Measurements from ENCODE around the gene HES5. TPM values are rescaled to one million over a fixed set of nuclear protein-coding genes. Genes with fewer than 3 reads are reported as not detected.

Gene HES5
- total RNA-seq, 2 donors from 2014 or later = 0.27 to 2.7 TPM

DNA sequence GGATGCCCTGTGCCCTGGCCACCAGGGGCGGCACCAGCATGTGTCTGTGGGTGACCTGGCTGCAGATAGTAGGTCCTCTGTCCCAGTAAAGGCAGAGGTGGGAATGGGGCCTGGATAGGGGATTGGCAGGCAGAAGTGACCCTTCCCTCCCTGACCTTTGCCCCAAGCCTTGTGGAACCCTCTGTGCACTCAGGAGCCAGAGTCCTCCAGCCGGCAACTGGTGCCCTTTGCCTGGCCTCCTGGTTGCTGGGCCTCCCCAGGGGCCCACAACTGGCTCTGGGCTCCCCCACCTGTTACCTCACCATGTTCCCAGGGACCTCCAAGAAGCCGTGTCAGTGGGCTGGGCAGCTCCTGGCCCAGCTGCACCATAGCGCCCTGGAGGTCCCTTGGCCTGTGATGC, 44.0 kb downstream of the HES5 start:
- ATAC-seq (ENCODE audit: insufficient number of reproducible peaks, low FRiP score, low read depth) = no peak
- no peak overlapping the region for H3K27ac ChIP-seq

DNA sequence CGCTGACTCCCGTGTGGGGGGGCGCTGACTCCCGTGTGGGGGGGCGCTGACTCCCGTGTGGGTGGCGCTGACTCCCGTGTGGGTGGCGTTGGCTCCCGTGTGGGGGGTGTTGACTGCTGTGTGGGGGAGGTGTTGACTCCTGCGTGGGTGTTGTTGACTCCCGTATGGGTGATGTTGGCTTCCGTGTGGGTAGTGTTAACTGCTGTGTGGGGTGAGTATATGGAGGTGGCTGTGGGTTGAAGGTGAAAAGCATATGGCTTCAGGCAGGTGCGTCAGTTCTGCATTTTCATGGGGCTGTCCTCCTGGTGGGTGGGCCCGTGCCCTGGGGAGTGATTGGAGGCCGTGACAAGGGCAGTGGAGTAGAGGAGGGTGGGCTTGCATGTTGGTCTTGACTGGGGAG, 46.1 kb downstream of the HES5 start:
- no peak overlapping the region for H3K4me3 ChIP-seq
- no peaks in the 10 kb centered on the region for H3K4me1 ChIP-seq (ENCODE audit: control insufficient read depth in 1 of 2, low read depth in 2 of 2)
- DNase-seq (ENCODE audit: low spot score) (no peak), ATAC-seq (ENCODE audit: insufficient number of reproducible peaks, low FRiP score, low read depth) (no peak)
- H3K36me3 ChIP-seq = no peaks in the 10 kb centered on the region
- H3K27ac ChIP-seq = no peak overlapping the region
- peaks cover 9% of the 10 kb centered on the region for H3K9me3 ChIP-seq
- no peaks in the 10 kb centered on the region for H3K27me3 ChIP-seq (replicated peaks; ENCODE audit: insufficient read depth)
- TF ChIP-seq, protein P1, sequence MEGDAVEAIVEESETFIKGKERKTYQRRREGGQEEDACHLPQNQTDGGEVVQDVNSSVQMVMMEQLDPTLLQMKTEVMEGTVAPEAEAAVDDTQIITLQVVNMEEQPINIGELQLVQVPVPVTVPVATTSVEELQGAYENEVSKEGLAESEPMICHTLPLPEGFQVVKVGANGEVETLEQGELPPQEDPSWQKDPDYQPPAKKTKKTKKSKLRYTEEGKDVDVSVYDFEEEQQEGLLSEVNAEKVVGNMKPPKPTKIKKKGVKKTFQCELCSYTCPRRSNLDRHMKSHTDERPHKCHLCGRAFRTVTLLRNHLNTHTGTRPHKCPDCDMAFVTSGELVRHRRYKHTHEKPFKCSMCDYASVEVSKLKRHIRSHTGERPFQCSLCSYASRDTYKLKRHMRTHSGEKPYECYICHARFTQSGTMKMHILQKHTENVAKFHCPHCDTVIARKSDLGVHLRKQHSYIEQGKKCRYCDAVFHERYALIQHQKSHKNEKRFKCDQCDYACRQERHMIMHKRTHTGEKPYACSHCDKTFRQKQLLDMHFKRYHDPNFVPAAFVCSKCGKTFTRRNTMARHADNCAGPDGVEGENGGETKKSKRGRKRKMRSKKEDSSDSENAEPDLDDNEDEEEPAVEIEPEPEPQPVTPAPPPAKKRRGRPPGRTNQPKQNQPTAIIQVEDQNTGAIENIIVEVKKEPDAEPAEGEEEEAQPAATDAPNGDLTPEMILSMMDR (IDR thresholded peaks at IDR 0.05) = no peak

More for the DNA sequence above, 44.0 kb downstream of the HES5 start:
- Histone ChIP-seq H3K4me1 (ENCODE audit: control insufficient read depth in 1 of 2, low read depth in 2 of 2) (no peaks in the 10 kb centered on the region), H3K9me3 (peaks cover 10% of the 10 kb centered on the region), H3K4me3 (no peak overlapping the region), H3K27me3 (replicated peaks; ENCODE audit: insufficient read depth) (no peaks in the 10 kb centered on the region), H3K36me3 (no peaks in the 10 kb centered on the region)
- TF ChIP-seq, protein P1 (IDR thresholded peaks at IDR 0.05) = no peak
- no peak for DNase-seq (ENCODE audit: low spot score)

DNA sequence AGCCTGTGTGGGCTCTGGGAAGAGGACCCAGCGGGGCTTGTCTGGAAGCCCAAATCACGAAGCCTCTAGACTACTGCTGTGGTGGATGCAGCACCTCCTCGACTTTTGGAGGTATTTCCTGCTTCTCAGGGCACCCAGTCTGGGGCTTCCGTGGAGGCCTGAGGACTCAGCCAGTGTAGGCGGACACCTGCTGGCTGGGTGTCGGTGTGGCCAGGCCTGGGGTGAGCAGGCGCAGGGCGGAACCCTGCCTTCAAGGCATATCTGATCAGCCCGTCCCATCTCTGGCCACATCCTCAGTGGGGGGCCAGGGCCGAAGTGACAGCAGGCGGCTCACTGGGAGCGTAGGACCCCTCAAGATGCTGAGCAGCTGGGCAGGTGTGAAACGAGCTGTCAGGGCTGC, 47.0 kb downstream of the HES5 start:
- no peaks in the 10 kb centered on the region for H3K36me3 ChIP-seq
- H3K9me3 ChIP-seq = peaks cover 1% of the 10 kb centered on the region
- no peak overlapping the region for H3K27ac ChIP-seq
- DNase-seq (ENCODE audit: low spot score) (no peak), ATAC-seq (ENCODE audit: insufficient number of reproducible peaks, low FRiP score, low read depth) (no peak)
- TF ChIP-seq, protein P1 (IDR thresholded peaks at IDR 0.05) = no peak
- no peaks in the 10 kb centered on the region for H3K4me1 ChIP-seq (ENCODE audit: control insufficient read depth in 1 of 2, low read depth in 2 of 2)
- H3K27me3 ChIP-seq (replicated peaks; ENCODE audit: insufficient read depth) = no peaks in the 10 kb centered on the region
- H3K4me3 ChIP-seq = no peak overlapping the region

DNA sequence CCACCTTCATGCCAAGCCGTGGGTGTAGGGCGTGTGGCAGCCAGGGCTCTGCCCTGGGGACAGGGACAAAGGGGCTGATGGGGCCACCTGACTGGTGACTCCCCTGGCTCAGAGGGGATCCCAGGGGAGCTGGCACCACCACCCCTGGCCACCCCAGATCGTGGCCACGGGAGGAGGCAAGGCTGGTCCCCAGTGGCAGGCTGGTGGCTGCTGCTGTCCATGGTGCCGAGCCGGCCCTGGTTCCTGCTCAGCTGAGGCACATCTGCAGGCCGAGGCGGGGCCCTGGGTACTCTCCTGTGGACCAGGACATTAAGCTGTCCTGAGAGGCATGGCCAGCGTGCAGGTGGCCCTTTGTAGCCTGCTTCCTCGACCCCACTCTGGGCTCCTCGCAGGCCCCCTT, 47.5 kb downstream of the HES5 start:
- ATAC-seq (ENCODE audit: insufficient number of reproducible peaks, low FRiP score, low read depth) (no peak), DNase-seq (ENCODE audit: low spot score) (no peak)
- Histone ChIP-seq H3K9me3 (no peaks in the 10 kb centered on the region), H3K4me1 (ENCODE audit: control insufficient read depth in 1 of 2, low read depth in 2 of 2) (no peaks in the 10 kb centered on the region), H3K27ac (no peak overlapping the region), H3K27me3 (replicated peaks; ENCODE audit: insufficient read depth) (no peaks in the 10 kb centered on the region), H3K4me3 (no peak overlapping the region), H3K36me3 (no peaks in the 10 kb centered on the region)
- TF ChIP-seq, protein P1 (IDR thresholded peaks at IDR 0.05) = no peak

DNA sequence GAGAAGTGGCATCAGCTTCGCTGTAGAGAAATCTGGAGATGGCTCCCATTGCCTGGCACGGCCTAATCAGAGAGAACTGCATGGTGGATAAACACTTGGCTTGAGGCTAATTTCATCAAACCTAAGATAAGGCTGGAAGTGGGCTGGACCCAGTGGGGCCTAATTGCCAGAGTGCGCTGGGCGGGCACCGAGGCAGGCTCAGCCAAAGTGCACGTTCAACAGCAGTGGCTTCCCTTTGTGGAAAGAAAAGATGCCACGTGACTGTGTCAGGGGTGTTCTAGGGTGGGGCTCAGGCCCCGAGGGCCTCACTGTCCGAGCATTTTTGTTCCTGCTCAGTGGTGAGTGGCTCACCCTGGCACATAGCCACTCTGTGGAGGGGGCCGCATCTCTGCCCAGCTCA, 48.2 kb downstream of the HES5 start:
- Histone ChIP-seq H3K27ac (no peak overlapping the region), H3K36me3 (no peaks in the 10 kb centered on the region), H3K27me3 (replicated peaks; ENCODE audit: insufficient read depth) (no peaks in the 10 kb centered on the region), H3K9me3 (no peaks in the 10 kb centered on the region), H3K4me3 (no peak overlapping the region), H3K4me1 (ENCODE audit: control insufficient read depth in 1 of 2, low read depth in 2 of 2) (no peaks in the 10 kb centered on the region)
- ATAC-seq (ENCODE audit: insufficient number of reproducible peaks, low FRiP score, low read depth) (no peak), DNase-seq (ENCODE audit: low spot score) (no peak)
- TF ChIP-seq, protein P1 (IDR thresholded peaks at IDR 0.05) = no peak

Measured in thoracic aorta (tissue), 2 donors.